Measurements from ENCODE around the gene LGALS7.
"Not testable (repeated sequence)": the region's sequence is repeated elsewhere in the genome, so short reads cannot be mapped to it uniquely, and the experiment has no call there.

Gene LGALS7

DNA sequence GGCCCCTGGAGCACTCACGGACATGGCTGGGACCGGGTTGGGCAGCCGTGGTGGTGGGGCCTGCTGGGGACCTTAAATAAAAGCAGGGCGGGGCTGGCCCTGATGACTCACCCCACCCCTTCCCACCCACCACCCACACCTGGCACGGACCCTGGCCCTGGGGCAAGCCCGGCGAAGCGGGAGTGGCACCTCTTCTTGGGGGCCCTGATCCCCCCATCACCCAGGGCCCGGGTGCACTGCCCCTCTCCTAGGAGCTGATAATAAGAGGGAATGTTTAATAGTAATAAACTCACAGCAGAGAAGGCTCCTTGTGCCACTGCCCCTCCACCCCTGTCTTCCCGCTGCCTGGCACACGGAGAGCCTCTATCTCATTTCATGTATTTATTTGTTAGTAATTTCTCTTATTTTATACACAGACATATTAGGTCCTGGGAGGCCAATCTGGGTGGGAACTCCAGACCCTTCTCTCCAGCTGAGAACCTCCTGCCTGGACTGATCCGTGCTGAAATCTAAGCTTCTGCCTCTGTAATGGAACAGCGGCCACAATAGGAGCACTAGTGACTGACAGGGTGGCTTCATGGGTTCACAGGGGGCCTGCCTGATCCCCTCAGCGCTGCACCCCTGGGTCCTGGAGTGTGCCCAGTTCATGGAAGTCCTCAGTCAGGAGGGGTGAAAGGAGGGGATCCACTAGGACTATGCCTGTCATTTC, at the start of gene LGALS7:
LGALS7 (minus strand) TSS at position 49 of the 709 bp plus-strand sequence; CDS start at position 24, 25 bp downstream.
- DNase-seq: no peak

DNA sequence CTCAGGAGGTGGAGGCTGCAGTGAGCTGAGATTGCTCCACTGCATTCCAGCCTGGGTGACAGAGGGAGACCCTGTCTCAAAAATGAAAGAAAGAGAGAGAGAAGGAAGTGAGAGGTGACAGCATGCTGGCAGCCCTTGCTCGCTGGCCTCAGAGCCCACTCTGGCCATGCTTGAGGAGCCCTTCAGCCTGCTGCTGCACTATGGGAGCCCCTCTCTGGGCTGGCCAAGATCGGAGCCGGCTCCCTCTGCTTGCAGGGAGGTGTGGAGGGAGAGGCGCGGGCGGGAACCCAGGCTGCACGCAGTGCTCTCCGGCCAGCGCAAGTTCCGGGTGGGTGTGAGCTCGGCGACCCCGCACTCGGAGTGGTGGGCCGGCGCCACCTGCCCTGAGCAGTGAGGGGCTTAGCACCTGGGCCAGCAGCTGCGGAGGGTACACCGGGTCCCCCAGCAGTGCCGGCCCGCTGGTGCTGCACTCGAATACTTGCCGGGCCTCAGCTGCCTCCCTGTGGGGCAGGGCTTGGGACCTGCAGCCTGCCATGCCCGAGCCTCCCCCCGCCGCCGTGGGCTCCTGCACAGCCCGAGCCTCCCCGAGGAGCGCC, 48.0 kb upstream of the LGALS7 start:
- not testable (repeated sequence) for DNase-seq

DNA sequence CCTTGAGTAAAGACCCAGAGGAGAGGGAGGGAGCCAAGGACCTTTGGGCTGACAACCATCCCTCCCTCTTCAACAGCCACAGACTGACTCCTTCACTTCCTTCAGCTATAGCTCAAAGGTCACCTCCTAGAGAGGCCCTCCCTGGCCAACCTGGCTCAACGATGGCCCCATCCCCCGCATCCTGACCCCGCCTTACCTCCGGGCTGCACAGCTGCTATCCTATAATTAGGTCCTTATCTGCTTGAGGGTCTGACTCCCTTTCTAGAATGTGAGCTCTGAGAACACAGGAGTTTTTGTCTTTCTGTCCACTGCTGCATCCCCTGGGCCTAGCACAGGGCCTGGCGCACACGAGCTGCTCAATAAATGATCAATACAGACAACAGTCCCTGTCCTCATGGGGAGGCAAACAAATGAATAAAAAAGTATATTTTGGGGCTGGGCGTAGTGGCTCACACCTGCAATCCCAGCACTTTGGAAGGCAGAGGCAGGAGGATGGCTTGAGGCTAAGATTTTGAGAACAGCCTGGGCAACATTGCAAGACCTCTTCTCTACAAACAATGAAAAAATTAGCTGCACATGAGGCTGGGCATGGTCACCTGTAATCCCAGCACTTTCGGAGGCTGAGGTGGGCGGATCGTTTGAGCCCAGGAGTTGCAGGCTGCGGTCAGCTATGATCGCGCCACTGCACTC, 46.1 kb upstream of the LGALS7 start:
- DNase-seq: no peak

DNA sequence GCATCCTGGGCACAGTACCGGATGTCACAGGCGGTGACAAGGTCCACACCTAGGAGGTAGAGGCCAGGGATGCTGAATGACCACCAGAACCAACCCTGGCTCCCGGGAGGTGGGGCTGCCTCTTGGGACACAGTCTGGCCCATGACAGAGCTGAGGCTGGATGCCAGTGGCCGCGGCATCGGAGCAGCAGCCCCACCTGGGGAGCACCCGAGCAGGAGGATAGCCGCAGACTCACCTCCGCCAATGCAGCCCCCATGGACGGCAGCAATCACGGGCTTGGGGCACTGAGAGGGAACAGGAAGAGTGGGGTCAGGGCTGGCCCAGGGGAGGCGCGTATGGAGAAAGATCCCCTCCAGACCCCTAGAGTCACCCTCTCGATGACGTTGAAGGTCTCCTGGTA, 43.8 kb upstream of the LGALS7 start:
- no peak for DNase-seq

DNA sequence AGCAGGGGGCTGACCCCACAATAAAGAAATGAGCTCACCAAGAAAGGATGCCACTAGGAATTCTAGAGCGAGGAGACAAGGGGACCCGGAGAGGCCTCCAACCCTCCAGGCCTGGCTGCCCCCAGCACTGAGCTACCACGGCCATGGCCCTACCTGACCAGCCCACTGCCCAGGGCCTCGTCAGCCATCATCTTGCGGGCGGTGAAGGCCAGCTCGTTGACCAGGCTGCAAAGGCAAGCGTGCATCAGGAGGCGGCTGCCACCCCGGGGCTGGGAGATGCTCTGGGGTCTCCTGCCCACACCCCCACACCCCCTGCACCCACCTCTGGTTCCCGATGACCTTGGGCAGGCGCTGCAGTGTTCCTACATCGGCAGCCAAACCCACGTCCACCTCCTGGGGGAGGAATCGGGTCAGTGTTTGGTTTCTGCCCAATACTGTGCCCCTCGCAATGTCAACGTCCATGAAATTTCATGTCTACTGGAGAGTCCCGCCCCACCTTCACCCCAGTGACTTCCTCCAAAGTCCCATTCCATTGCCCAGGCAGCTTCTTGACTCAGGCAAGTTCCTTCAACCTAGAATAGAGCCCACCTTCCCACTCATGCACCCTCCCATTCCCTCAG, 42.9 kb upstream of the LGALS7 start:
- DNase-seq: no peak

DNA sequence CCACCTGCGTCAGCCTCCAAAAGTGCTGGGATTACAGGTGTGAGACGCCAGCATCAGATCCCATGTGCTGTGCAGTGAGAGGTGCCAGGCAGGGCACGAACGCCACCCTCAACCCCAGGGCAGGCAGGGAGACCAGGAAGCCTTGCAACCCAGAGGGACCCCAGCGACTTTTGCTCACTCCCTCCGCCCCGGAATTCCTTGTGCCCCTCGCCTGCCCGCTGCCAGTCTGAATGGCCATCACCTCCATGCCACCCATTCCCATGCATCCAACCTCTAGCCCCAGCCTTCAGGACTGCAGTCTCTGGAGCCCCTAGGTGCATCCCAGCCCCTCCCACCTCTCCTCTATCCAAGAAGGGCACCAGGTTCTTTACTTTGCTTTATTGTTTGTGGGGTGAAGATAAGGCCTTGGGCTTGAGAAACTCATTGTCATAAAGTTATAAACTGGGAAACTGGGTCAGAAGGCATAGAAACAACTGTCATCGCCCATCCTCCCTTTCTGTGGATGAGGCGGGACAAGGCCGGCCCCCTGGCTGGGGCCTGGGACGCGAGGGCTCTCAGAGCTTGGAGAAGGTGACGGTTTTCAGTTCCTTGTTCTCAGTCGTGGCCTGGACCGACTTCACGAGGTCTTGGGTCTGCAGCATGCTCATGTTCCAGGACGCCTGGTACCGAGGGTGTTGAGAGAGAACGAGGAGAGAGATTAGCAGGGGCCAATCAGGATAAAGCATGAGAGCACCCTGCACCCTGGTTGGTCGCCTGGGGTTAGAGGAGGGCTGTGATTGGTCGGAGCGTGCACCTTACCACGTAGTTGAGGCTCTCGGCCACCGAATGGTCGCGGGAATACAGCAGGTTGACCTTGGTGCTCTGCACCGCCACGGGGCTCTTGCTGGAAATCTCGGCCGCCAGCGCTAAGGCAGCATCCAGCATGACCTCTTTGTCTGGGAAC, 42.0 kb upstream of the LGALS7 start:
- DNase-seq: no peak

DNA sequence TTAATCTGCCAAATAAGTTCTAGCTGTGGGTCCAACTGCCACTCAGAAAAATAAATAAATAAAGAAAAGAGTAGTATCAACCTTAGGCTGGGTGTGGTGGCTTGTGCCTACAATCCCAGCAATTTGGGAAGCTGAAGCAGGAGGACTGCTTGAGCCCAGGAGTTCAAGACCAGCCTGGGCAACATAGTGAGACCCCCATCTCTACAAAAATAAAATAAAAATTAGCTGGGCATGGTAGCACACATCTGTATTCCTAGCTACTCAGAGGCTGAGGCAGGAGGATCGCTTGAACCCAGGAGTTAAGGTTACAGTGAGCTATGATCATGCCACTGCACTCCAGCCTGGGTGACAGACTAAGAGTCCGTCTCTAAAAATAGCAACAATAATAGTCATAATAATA, 40.6 kb upstream of the LGALS7 start:
- DNase-seq: not testable (repeated sequence)

DNA sequence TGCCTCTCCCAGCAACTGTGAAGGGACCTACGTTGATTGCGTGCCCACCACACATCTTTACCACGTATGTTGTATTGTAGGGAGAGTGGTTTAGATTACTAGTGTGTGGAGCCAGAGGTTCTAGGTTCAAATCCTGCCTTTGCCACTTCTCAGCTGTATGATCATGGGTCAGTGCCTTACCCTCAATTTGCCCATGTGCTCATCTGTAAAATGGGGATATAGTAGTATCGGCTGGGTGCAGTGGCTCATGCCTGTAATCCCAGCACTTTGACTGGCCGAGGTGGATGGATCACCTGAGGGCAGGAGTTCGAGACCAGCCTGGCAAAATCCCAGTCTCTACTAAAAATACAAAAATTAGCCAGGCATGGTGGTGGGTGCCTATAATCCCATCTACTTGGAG, 40.0 kb upstream of the LGALS7 start:
- DNase-seq: no peak

DNA sequence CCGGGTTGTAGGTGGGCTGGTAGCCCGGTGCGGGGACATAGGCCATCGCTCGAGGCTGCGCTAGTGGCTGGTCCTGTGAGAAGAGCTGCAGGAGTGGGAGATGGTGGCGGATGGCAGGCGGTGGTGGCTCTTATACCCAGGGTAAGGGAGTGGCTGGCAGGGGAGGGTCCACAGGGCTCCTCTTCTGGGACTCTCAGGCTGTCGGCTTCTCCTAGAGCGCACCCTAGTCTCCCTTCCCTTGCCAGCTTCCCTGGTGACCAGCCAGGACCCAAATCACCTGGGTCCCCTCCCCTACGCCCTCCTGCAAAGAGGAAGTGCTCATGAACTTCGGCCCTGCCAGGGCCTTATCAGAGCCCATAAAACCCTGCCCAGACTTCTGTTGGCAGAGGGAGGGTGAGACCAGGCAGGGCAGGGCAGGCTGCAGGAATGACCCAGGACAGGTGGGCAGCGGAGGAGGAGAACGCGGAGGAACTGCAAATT, 39.6 kb upstream of the LGALS7 start, which contains the start of gene LGALS4:
LGALS4 (minus strand) TSS at position 105 of the 480 bp plus-strand sequence; CDS start at position 46, 59 bp downstream.
- no peak for DNase-seq

DNA sequence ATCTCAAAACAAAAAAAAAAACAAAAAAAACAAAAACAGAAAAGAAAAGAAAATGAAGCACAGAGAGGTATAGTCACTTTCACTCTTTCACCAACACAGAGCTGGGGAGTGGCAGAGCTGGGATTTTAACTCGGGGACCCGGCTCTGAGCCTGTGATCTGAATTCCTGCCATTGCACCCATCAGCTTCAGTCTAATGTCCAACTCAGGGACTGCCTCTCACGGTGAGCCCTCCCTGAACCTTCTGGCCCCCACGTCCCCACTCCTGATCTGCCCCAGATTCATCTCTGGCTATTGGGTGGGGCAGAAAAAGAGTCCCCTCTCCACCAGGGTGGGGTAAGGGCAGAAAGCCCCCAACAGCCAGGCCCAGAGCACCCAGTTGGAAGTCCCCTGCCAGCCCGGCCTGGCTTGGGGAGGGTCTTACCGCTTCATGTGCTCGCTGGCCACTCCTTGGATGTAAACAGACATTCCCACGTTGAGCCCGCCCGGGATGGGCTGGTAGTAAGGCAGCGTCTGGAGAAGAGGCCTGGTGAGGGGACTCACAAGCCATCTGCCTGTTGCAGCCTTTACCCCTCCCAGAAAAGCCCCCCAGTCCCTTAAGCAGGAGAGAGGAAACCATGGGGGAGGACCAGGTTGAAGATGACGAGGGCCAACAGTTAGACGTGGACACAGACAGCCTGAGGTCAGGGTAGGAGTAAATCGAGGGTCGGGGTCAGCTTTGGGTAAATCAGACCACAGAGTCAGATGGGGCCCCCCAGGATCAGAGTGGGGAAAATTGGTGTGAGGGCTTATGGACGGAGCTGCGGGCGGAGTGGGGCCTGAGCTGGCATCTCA, 38.9 kb upstream of the LGALS7 start:
- DNase-seq: no peak

DNA sequence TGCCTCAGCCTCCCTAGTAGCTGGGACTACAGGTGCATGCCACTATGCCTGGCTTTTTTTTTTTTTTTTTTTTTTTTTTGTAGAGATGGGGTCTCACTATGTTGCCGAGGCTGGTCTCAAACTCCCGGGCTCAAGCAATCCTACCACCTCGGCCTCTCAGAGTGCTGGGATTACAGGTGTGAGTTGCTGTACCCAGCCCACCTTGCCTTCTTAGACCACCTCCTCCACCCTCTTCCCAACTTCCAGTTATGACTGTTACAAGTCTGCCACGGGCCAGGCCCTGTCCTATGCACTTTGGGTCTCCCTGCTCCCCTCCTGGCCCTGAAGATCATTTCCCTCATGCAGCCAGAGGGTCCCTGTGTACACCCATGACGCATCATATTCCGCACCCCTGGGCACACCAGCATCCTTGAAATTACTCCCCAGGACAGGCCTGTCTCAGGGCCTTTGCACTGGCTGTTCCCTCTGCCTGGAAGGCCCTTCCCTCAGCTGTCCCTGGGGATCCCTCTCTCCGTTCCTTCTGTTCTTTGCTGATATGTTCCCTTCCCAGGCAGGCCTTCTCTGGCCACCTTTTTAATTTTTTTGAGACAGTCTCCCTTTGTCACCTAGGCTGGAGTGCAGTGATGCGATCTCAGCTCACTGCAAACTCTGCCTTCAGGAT, 36.4 kb upstream of the LGALS7 start:
- no peak for DNase-seq

DNA sequence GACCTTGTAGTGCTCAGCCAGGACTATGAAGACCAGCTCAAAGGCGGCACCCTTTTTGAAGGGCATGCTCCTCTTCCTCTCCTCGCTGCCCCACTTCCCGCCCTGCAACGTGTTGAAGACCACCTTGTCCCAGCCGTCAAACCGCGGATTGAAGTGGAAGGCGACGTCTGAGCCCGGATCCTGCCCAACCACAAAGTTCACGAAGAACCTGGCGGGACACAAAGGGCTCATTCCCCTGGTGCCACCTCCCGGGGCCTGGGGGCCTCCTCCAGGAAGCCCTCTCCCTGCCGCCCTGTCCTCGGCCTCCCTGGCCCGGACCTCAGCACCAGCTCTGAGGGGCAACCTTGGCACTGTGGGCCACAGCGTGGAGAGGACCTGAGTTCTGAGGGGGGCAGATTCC, 35.4 kb upstream of the LGALS7 start:
- DNase-seq: no peak

DNA sequence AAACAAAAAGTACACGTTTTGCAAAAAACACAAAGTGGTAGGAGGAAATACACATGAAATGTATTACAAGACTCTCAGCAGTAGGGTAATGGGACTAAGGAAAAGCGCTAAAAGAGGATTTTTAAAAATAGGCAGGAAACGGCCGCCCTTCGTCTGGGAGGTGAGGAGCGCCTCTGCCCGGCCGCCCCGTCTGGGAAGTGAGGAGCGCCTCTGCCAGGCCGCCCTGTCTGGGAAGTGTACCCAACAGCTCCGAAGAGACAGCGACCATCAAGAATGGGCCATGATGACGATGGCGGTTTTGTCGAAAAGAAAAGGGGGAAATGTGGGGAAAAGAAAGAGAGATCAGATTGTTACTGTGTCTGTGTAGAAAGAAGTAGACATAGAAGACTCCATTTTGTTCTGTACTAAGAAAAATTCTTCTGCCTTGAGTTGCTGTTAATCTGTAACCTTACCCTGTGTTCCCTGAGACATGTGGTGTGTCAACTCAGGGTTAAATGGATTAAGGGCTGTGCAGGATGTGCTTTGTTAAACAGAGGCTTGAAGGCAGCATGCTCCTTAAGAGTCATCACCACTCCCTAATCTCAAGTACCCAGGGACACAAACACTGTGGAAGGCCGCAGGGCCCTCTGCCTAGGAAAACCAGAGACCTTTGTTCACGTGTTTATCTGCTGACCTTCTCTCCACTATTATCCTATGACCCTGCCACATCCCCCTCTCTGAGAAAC, 34.2 kb upstream of the LGALS7 start:
- not testable (repeated sequence) for DNase-seq

DNA sequence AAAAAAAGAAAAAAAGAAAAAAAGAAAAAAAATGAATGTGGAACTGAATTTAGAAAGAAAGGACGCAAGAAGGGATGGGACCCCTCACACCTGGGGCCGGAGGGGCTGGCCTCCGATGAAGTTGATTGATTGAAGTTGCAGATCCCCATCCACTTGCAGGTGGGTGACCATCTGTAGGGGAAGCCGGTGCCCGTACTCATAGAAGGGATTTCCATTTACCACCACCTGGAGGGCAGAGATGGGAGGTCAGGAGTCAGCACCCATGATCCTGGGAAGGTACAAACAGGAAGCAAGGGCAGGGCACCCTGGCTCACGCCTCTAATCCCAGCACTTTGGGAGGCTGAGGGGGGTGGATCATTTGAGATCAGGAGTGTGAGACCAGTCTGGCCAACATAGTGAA, 33.1 kb upstream of the LGALS7 start:
- no peak for DNase-seq

DNA sequence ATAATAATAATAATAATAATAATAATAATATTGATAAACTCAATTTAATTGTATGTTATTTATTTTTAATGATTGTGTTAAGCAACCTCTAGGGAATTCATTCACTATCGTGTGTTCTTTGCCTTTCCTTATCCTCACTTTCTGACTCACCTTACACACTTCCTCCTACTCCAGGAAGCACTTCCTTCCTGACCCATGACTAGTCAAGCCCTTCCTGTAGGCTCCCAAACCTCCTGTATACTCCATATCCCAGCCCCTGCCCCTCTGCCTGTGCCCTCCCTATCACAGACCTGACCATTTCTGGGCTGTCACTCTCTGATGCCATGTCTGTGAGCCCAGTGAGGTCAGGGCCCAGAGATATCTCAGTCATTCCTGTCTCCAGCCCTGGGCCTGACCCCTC, 31.9 kb upstream of the LGALS7 start:
- DNase-seq: no peak

DNA sequence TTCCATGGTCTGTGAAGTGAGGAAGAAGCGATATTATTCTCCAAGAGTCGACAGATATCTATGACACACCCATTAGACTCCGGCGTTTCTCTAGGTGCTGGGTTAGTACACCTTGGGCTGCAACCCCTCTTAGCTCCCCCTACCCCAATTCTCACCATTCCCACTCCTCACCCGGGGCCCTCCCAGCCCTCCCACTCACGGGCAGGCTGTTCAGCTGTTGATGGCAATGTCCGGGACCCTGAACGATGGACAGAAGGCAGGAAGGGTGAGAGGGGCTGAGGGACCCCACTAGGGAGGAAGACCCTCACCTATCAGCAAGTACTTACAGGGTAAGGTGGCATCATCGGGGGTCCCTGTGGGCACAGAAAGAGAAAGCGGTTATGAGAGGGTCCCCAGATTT, 30.2 kb upstream of the LGALS7 start:
- DNase-seq: no peak

DNA sequence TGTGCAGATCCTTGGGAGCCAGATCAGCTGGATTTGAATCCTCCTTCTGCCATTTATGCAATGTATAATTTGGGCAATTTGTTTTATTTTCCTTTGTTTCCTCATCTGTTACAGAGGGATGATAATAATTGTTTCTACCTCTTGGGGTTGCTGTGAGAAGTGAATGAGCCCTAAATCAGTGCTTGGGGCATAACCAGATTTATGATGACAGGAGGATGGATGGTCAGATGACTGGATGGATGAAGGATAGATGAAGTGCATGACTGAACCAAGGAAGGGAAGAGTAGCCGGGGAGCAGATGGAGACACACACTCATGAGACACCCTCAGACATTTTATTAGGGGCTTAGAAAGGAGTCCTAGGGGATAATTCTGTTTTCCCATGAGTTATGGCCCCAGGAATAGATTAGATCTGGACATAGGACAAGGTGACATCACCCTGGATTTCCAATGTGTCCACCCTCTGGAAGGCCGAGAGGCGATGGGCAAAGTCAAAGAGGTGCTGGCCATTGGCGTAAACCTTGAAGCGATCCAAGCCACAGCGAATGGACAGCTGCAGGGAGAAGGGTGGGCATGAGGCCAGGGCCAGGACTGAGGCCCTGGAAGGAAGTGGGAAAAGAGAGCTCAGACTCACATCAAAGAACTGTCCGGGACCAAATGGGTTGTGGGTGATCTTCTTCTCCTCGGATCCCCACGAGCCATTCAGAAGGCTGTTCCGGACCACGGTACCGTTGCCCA, 28.2 kb upstream of the LGALS7 start:
- DNase-seq: no peak

DNA sequence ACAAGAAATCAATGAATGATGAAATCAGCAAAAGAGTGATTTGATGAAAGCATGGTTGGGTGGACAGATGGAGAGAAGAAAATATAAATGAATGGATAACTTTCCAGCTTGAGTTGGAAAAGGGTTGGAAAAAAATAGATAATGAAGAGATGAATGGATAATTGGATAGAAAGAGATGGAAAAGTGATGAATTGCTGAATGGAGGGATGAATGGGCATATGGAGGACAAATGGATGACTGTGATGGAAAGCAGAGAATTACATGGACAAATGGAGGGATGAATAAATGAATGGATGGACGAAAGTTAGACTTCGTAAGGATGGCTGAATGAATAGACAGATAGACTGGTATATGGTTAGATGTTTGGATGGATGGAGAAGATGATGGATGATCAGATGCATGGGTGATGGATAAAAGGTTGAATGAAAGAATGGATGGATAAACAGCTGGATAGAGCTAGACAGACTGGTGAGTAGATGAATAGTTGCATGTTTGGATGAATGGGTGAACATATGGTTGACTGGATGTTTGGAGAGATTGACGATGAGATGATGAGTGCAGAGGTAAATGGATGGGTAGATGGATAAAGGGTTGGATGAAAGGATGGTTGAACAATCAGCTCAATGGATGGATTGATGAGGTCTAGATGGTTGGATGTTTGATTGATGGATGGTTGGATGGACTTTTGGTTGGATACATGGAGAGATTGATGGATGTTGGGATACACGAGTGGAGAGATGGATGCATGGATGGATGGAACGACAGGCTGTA, 27.4 kb upstream of the LGALS7 start:
- no peak for DNase-seq

DNA sequence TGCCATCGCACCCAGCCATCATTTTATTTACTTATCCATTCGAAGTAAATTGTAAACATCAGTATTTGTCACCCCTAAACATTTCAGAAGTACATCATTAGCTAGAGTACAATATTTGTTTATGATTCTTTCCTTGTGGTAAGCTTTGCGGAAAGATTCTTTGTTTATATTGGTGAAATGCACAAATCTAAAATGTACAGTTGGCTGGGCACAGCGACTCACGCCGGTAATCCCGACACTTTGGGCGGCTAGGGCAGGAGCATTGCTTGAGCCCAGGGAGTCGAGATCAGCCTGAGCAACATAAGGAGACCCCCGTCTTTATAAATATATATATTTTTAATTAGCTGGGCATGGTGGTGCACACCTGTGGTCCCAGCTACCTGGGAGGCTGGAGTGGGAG, 25.8 kb upstream of the LGALS7 start:
- no peak for DNase-seq
